GM10266 (cell line): ENCODE results near the gene OR4E1.

ENCODE experiments used
- DNase-seq: peaks from one replicate; pipeline ENCODE4 v3.0.0; 2012; ENCODE audit errors: extremely low spot score
- TF ChIP-seq, protein P1 (sequence below): IDR thresholded peaks from 2 replicates; pipeline ENCODE4 v1.5.1; 2012; ENCODE audit warnings: mild to moderate bottlenecking, low read depth; ENCODE audit not compliant: control insufficient read depth, insufficient read depth; ENCODE audit errors: missing control alignments

OR4E1 gene

DNA sequence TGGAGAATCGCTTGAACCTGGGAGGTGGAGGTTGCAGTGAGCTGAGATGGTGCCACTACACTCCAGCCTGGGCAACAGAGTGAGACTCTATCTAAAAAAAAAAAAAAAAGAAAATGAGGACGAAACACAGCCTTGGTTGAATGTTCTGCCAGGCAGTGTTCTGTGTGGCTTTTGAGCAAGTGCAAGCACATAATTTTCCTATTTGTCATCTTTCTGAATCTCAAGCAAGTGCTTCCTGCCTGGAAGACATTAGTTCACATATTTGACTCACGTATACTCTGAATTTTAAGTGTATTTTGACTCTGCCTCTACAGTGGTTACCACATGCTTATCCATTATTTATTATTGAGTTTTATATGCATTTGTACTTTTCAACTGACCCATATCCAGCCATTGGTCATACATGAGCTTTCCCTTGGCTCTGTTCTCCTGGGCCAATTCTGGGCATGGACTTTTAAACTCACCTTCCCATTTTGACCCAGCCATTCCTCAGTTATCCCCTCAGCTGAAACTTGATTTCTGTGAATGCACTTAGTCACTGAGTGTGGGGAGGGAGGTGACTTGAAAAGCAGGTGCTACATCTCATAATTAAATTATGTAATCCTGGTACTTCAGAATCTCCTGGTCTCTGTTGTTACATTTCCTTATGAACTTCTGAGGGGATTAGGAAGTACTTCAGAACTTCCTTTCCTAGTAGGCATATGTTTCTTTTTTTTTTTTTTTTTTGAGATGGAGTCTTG, 47.0 kb downstream of the OR4E1 start:
- TF ChIP-seq, protein P1, sequence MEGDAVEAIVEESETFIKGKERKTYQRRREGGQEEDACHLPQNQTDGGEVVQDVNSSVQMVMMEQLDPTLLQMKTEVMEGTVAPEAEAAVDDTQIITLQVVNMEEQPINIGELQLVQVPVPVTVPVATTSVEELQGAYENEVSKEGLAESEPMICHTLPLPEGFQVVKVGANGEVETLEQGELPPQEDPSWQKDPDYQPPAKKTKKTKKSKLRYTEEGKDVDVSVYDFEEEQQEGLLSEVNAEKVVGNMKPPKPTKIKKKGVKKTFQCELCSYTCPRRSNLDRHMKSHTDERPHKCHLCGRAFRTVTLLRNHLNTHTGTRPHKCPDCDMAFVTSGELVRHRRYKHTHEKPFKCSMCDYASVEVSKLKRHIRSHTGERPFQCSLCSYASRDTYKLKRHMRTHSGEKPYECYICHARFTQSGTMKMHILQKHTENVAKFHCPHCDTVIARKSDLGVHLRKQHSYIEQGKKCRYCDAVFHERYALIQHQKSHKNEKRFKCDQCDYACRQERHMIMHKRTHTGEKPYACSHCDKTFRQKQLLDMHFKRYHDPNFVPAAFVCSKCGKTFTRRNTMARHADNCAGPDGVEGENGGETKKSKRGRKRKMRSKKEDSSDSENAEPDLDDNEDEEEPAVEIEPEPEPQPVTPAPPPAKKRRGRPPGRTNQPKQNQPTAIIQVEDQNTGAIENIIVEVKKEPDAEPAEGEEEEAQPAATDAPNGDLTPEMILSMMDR: no peak
- no peak for DNase-seq
